IPS-18a (cell line): ENCODE measurements around the gene ABTB2.
A peak's percentile ranks its signal among the peaks of the same experiment; 100 is the strongest.
"Not testable (repeated sequence)": the region's sequence is repeated elsewhere in the genome, so short reads cannot be mapped to it uniquely, and the experiment has no call there.

ENCODE experiments used
- H3K27ac ChIP-seq: one replicate; pipeline ENCODE4 v1.5.1; 2013; ENCODE audit warnings: low read length
- H3K27me3 ChIP-seq: one replicate; pipeline ENCODE4 v1.6.1; 2013; ENCODE audit warnings: mild to moderate bottlenecking, low read length; ENCODE audit not compliant: control insufficient read depth, insufficient read depth
- H3K36me3 ChIP-seq: one replicate; pipeline ENCODE4 v1.6.1; 2013; ENCODE audit warnings: low read depth, low read length; ENCODE audit not compliant: control insufficient read depth
- H3K4me1 ChIP-seq: one replicate; pipeline ENCODE4 v1.6.1; 2013; ENCODE audit warnings: low read depth, low read length; ENCODE audit not compliant: control insufficient read depth
- H3K4me3 ChIP-seq: one replicate; pipeline ENCODE4 v1.5.1; 2013; ENCODE audit warnings: low read length
- H3K9ac ChIP-seq: one replicate; pipeline ENCODE4 v1.6.1; 2013; ENCODE audit warnings: mild to moderate bottlenecking, low read length, moderate library complexity
- H3K9me3 ChIP-seq: one replicate; pipeline ENCODE4 v1.6.1; 2013; ENCODE audit warnings: low read depth, low read length; ENCODE audit not compliant: control insufficient read depth

Gene ABTB2

DNA sequence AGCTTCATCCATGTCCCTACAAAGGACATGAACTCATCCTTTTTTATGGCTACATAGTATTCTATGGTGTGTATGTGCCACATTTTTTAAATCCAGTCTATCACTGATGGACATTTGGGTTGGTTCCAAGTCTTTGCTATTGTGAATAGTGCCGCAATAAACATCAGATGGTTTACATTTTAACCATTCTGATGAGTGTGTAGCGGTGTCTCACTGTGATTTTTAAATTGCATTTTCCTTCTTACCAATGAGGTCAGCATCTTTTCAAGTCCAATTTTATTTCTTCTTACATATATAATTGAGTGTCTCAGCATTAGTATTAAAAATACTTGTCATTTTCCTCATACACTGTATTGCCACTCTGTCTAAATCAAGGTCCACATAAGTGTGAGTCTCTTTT is 28.5 kb upstream of the ABTB2 start:
- H3K9me3 ChIP-seq, H3K4me3 ChIP-seq, H3K36me3 ChIP-seq, H3K27ac ChIP-seq, H3K4me1 ChIP-seq, H3K27me3 ChIP-seq, H3K9ac ChIP-seq: not testable (repeated sequence)

DNA sequence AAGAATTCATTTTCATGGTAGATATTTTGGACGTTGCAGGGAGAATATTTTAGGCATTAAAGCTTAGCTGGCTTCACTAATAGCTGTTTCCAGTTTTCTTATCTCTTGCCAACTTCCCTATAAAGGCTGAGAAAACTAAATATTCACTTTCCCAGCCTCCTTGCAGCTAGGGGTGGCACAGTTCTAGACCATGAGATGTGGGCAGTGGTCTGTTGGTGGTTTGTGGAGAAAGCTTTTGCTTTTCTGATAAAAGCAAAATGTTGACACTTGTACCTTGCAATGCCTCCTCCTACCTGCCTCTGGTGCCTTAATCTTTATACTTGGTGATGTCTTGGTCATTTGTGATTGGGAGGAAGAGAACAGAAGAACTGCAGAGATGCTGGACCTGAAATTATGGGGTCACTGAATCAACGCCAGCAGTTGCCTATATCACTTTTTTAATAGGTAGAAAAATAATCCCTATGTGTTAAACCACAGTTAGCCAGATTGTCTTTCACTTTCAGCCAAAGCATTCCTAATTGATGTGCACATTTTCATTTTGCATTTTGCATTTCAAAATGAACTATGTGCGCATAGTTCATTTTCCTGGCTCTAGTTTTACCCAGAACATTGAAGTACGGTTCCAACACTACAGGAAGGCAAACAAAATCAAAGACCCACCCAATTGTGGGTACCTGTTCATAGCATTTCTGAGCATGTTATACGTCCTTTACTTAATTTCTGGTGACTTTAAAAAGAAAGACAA is 24.9 kb upstream of the ABTB2 start:
- Histone ChIP-seq H3K36me3 (no peaks in the 10 kb centered on the region), H3K27me3 (no peaks in the 10 kb centered on the region), H3K4me3 (no peak overlapping the region), H3K27ac (no peak overlapping the region), H3K9me3 (no peaks in the 10 kb centered on the region), H3K4me1 (no peaks in the 10 kb centered on the region), H3K9ac (no peak overlapping the region)

DNA sequence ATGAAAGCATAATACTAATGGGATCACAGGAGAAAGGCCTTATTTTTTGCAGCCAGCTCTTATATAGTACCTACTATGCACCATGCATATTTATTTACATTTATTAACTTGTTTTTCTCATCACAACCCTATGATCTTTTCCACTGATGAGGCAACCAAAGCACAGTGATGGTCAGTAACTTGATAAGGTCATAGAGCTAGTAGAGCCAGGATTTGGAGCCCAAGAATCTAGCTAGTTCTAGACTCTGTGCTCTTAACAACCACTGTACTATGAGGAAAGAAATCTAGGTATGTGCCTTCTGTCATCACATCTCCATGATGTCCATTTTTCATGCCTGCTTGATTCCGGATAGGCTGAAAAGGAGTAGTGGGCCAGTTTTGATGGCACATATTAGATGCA is 24.0 kb upstream of the ABTB2 start:
- Histone ChIP-seq H3K27ac (no peak overlapping the region), H3K4me3 (no peak overlapping the region), H3K4me1 (no peaks in the 10 kb centered on the region), H3K9me3 (peaks cover 6% of the 10 kb centered on the region), H3K9ac (no peak overlapping the region), H3K27me3 (no peaks in the 10 kb centered on the region), H3K36me3 (no peaks in the 10 kb centered on the region)

DNA sequence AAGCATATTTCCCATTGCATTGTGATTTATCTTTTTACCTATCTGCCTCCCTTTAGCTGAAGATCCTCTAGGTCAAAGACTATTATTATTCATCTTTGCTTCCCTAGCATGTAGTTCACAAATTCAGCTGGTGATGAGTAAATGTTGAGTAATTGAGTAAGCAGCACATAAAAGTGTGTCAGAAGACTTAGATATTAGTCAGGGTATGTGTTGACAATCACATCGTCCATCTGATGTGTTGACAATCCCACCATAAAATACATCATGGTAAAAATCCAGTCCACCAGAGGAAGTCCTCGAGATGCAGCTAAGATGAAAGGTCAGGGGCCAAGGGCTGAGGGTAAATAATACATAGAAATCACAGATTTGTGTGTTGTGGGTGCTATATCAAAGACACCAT is 22.9 kb upstream of the ABTB2 start:
- no peak overlapping the region for H3K9ac ChIP-seq
- H3K4me1 ChIP-seq = no peaks in the 10 kb centered on the region
- peaks cover 11% of the 10 kb centered on the region for H3K9me3 ChIP-seq
- no peaks in the 10 kb centered on the region for H3K27me3 ChIP-seq
- H3K27ac ChIP-seq = no peak overlapping the region
- no peak overlapping the region for H3K4me3 ChIP-seq
- H3K36me3 ChIP-seq = no peaks in the 10 kb centered on the region

DNA sequence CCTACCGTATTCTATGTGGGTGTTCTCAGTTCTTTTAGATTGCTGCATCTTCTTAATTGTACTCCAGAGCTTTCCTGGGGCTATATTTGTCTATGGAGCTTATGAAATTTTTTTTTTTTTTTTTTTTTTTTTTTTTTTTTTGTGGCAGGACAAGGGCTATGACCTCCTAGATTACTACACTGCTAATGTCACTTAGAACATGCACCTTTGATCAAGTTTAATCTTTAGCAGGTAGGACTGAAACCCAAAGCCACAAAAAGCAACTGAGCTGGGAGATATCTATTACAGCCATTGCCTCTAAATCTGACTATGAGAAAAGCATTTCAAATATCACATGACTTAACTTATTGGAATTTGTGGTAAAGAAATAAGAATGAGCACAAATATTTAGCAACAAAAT is 21.7 kb upstream of the ABTB2 start:
- peaks cover 11% of the 10 kb centered on the region for H3K9me3 ChIP-seq
- H3K27me3 ChIP-seq = no peaks in the 10 kb centered on the region
- H3K9ac ChIP-seq = no peak overlapping the region
- H3K27ac ChIP-seq = no peak overlapping the region
- H3K4me3 ChIP-seq = no peak overlapping the region
- no peaks in the 10 kb centered on the region for H3K36me3 ChIP-seq
- H3K4me1 ChIP-seq = no peaks in the 10 kb centered on the region

DNA sequence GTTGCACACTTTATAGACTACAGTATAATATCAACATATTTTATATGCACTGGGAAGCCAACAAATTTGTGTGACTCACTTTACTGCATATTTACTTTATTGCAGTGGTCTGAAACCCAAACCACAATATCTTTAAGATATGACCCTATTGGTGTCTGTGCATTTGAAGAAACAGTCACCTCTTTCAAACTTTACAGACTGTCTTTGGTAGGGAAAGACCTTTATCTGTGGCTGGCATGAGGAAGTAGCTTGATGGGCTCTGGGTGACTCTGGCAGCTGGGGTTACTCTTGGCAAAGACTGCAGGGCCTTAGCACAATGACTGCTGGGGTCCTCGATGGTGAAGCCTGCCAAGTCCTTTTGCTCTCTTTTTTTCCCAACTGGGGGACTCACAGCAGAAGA is 21.3 kb upstream of the ABTB2 start:
- H3K36me3 ChIP-seq = no peaks in the 10 kb centered on the region
- H3K9ac ChIP-seq = no peak overlapping the region
- no peaks in the 10 kb centered on the region for H3K4me1 ChIP-seq
- no peak overlapping the region for H3K27ac ChIP-seq
- peaks cover 11% of the 10 kb centered on the region for H3K9me3 ChIP-seq
- H3K4me3 ChIP-seq = no peak overlapping the region
- no peaks in the 10 kb centered on the region for H3K27me3 ChIP-seq

DNA sequence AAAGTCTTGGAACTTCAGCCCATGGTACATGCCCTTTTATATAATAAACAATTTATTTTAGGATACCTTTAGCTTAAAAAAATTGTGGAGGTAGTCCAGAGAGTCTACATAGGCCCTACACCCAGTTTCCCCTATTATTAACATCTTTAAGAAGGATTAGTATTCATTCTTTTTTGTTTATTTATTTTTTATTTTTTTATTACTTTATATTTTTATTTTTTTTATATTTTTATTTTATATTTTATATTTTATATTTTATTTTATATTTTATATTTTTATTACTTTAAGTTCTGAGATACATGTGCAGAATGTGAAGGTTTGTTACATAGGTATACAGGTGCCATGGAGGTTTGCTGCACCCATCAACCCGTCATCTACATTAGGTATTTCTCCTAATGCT is 15.9 kb upstream of the ABTB2 start:
- H3K27ac ChIP-seq = no peak overlapping the region
- H3K9me3 ChIP-seq = peaks cover 11% of the 10 kb centered on the region
- no peak overlapping the region for H3K9ac ChIP-seq
- H3K27me3 ChIP-seq = no peaks in the 10 kb centered on the region
- H3K4me3 ChIP-seq = no peak overlapping the region
- no peaks in the 10 kb centered on the region for H3K4me1 ChIP-seq
- no peaks in the 10 kb centered on the region for H3K36me3 ChIP-seq

DNA sequence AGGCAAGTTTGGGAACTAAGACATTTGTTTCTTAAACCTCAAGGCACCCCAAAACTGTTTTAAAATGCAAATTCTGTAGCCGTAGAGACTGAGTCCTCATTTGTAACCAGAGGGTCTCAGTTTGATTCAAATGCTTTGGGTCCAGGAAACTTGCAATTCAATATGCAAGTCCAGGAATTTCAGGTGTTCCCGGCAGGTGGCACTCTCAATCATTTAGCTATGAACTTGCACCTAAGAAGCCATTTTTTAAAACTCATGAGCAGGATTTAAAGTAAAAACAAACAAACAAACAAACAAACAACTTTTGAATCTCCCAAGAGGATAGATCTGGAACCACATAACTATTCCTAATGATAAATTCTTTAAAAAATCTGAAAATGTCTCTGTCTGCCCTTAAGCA is 8.7 kb upstream of the ABTB2 start:
- no peak overlapping the region for H3K4me3 ChIP-seq
- H3K27ac ChIP-seq = no peak overlapping the region
- no peaks in the 10 kb centered on the region for H3K4me1 ChIP-seq
- no peak overlapping the region for H3K9ac ChIP-seq
- H3K9me3 ChIP-seq = no peaks in the 10 kb centered on the region
- H3K27me3 ChIP-seq = no peaks in the 10 kb centered on the region
- no peaks in the 10 kb centered on the region for H3K36me3 ChIP-seq

DNA sequence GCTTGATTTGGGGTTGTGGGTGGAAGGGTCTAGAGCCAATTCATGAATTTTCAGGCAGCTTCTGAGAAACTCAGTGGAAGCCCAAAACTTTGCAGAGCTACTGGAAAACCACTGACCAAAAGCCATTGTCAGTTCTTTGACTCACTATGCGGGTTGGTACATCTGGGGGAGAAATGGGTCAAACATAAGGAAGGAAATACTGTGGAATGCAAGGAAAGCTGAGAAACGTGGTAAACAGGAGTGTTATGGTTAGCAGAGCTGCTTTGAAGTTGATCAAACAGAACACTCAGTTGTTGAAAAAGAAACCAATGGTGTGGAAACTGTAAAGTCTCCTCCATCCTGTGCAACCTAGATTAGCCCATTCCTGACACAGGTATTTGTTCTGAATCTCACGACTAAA is 6.3 kb upstream of the ABTB2 start:
- H3K36me3 ChIP-seq = no peaks in the 10 kb centered on the region
- no peak overlapping the region for H3K27ac ChIP-seq
- no peaks in the 10 kb centered on the region for H3K4me1 ChIP-seq
- H3K9me3 ChIP-seq = no peaks in the 10 kb centered on the region
- H3K9ac ChIP-seq = no peak overlapping the region
- H3K4me3 ChIP-seq = no peak overlapping the region
- peaks cover 4% of the 10 kb centered on the region for H3K27me3 ChIP-seq

DNA sequence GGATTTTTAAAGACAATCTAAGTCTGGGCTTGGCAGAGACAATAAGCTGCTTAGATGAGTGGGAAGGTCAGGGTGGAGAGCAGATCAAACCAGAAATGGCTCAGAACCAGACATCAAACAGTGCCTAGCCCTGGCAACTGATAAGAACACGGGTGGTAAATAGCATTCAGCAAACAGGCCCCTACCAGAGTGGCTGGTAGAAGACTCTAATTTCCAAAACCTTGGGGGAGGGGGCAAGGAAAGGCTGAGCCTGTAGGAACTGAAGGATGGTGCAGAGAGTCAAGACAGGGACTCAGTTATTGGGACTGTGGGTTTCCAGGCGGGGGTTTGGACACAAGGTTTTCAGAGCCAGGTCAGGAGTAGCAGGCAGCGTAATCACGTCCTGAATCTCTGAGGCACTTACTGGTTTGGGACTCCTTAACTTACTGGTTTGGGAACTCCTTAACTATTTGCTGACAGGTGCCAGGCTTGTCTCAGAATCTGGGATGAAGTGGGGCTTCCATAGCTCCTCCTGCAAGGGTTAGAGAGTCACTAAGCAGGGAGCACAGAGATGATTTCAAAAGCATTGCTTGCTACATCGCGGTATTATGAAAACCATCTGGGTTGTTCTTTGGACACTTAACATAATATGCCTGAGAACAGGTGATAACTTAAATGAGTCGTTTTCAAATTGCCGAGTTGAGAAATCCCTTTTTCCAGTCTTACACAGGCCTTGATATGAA is 5.7 kb upstream of the ABTB2 start:
- H3K4me1 ChIP-seq = peaks cover 5% of the 10 kb centered on the region
- no peaks in the 10 kb centered on the region for H3K36me3 ChIP-seq
- H3K9ac ChIP-seq = no peak overlapping the region
- H3K27ac ChIP-seq = no peak overlapping the region
- no peaks in the 10 kb centered on the region for H3K9me3 ChIP-seq
- peaks cover 10% of the 10 kb centered on the region for H3K27me3 ChIP-seq
- no peak overlapping the region for H3K4me3 ChIP-seq

DNA sequence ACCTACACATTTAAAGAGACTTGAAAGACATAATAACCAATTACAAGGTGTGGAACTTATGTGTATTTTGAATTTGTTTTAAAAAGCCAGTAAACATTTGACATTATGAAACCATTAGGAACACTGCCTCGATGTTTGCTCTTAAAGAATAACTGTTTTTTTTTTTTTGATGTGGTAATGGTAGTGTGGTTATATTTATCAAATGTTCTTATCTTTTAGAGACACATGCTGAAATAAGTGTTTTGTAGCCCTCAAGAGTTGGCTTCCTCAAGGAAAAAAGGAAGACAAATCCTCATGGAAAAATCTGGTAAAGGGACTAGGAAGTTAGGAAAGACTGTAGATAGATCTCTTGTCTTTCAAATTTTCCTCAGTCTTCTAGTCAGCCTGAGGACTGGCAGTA is 2.2 kb upstream of the ABTB2 start:
- Histone ChIP-seq H3K27ac (no peak overlapping the region), H3K4me1 (peaks cover 20% of the 10 kb centered on the region), H3K9me3 (no peaks in the 10 kb centered on the region), H3K9ac (no peak overlapping the region), H3K27me3 (peaks cover 36% of the 10 kb centered on the region), H3K4me3 (no peak overlapping the region), H3K36me3 (no peaks in the 10 kb centered on the region)

DNA sequence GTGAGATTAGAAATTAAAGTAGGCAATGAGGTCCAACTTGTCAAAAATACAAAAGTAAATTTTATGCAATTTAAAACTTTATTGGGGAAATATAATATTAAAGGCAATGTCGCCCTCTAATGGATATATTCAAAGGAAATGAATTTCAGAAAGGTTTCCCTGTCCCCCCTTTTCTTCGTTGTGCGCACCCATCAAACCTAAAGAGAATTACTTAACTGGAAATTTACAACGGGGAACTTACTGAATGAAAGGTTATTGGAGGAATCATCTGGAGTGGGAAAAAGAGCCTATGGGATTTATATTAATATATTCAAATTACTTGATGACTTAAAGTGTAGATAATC is 1.7 kb upstream of the ABTB2 start:
- peaks cover 20% of the 10 kb centered on the region for H3K4me1 ChIP-seq
- H3K9ac ChIP-seq = no peak overlapping the region
- peak overlapping the region; percentile 73 for H3K4me3 ChIP-seq
- no peaks in the 10 kb centered on the region for H3K9me3 ChIP-seq
- no peak overlapping the region for H3K27ac ChIP-seq
- H3K27me3 ChIP-seq = peaks cover 41% of the 10 kb centered on the region
- no peaks in the 10 kb centered on the region for H3K36me3 ChIP-seq
